GM06990 (cell line): Measurements from ENCODE around the gene MACROH2A1.

Experiments
- DNase-seq: peaks from one replicate; pipeline ENCODE4 v3.0.0-alpha.2; 2011; ENCODE audit not compliant: insufficient read length; ENCODE audit errors: extremely low read depth
- H3K27me3 ChIP-seq: replicated peaks from 2 replicates; pipeline ENCODE4 v1.6.0; 2011; ENCODE audit warnings: low read length; ENCODE audit not compliant: control insufficient read depth, insufficient read depth
- H3K36me3 ChIP-seq: 2 replicates; pipeline ENCODE4 v1.5.1; 2011; ENCODE audit warnings: low read length; ENCODE audit not compliant: control insufficient read depth, insufficient read depth
- H3K4me3 ChIP-seq: replicated peaks from 2 replicates; pipeline ENCODE4 v1.5.1; 2011; ENCODE audit warnings: low read depth, mild to moderate bottlenecking, control low read depth, low read length
- CTCF ChIP-seq: IDR thresholded peaks from 2 replicates; pipeline ENCODE4 v1.5.1; 2011; ENCODE audit warnings: low read length, control low read depth, mild to moderate bottlenecking, inconsistent platforms; ENCODE audit not compliant: insufficient read depth, poor library complexity, severe bottlenecking

MACROH2A1 gene

GRCh38 chr5:135295852-135296251, 103.2 kb downstream of the MACROH2A1 start:
- DNase-seq, result no peak
- Histone ChIP-seq H3K27me3 (no peaks in the 10 kb centered on the region), H3K4me3 (no peak overlapping the region), H3K36me3 (no peaks in the 10 kb centered on the region)
- no peak for TF ChIP-seq CTCF

DNA sequence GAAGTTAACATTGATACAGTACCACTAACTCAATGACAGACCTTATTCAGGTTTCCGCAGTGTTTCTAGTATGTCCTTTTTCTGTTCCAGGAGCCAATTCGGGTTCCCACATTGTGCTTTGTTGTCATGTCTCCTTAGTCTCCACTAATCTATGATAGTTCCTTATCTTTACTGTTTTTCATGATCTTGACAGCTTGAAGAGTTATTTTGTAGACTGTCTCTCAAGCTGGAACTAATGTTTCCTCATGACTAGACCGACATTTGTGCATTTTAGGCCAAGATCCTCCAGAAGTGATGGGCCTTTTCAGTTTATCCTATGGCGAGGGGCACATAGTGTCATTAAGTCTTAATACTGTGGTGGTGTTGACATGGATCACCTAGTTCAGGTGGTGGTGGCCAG, 104.2 kb downstream of the MACROH2A1 start:
- Histone ChIP-seq H3K27me3 (no peaks in the 10 kb centered on the region; the same call in 1 of the 2 replicates), H3K4me3 (no peak overlapping the region), H3K36me3 (no peaks in the 10 kb centered on the region)
- no peak for TF ChIP-seq CTCF
- no peak for DNase-seq

DNA sequence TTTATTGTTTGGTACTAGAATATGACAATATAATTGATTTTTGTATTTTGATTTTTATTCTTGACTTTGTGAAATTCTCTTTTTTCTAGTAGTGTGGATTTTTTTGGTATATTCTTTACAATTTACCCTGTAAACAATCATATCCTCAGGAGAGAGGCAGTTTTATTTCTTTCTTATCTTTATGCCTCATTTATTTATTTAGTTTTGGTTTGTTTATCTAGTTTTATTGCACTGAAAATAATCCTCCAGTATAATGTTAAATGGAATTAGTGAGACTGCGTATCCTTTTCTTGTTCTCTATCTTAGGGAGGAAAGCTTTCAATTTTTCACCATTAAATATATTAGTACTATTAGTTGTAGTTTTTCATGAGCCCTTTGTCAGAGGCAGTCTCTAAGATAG, 109.4 kb downstream of the MACROH2A1 start:
- Histone ChIP-seq H3K4me3 (no peak overlapping the region), H3K36me3 (no peaks in the 10 kb centered on the region), H3K27me3 (no peaks in the 10 kb centered on the region; the same call in 1 of the 2 replicates)
- TF ChIP-seq CTCF, result no peak
- DNase-seq, result no peak

DNA sequence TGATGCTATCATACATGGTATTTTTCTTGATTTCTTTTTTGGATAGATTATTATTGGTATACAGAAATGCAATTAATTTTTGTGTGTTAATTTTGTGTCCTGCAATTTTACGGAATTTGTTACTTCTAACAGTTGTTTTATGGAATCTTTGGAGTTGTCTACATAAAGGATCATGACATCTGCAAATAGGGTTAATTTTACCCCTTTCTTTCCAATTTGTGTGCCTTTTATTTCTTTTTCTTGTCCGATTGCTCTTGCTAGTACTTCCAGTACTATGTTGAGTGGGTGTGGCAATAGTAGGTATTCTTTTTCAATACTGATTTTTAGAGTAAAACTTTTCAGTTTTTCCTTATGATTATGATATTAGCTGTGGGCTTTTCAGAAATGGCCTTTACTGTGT, 111.5 kb downstream of the MACROH2A1 start:
- Histone ChIP-seq H3K4me3 (no peak overlapping the region), H3K36me3 (no peaks in the 10 kb centered on the region), H3K27me3 (no peaks in the 10 kb centered on the region; the same call in 1 of the 2 replicates)
- DNase-seq, result no peak
- TF ChIP-seq CTCF, result no peak
